PFSK-1 (cell line): ENCODE results near the gene LRBA.

ENCODE experiments used
- POLR2AphosphoS5 ChIP-seq: IDR thresholded peaks from 2 replicates; pipeline ENCODE4 v1.6.1; 2012; ENCODE audit warnings: low read depth, mild to moderate bottlenecking, control low read depth, low read length, moderate library complexity
- SIN3A ChIP-seq: IDR thresholded peaks from 2 replicates; pipeline ENCODE4 v1.6.1; 2012; ENCODE audit warnings: mild to moderate bottlenecking, low read length, moderate library complexity, borderline replicate concordance; ENCODE audit not compliant: insufficient read depth
- TAF1 ChIP-seq: IDR thresholded peaks from 2 replicates; pipeline ENCODE4 v1.6.1; 2012; ENCODE audit warnings: low read length, control low read depth, borderline replicate concordance; ENCODE audit not compliant: insufficient read depth
- TF ChIP-seq, protein P1 (sequence below), 2 experiments: IDR thresholded peaks; 2 replicates each; pipeline versions ENCODE4 v1.6.1 to v1.8.0; 2011 to 2012; ENCODE audit warnings: low read depth in 2 of 2, low read length in 2 of 2, control low read depth in 1 of 2, inconsistent platforms in 1 of 2, mild to moderate bottlenecking in 1 of 2, moderate library complexity in 1 of 2; ENCODE audit not compliant: insufficient read depth in 1 of 2

DNA sequence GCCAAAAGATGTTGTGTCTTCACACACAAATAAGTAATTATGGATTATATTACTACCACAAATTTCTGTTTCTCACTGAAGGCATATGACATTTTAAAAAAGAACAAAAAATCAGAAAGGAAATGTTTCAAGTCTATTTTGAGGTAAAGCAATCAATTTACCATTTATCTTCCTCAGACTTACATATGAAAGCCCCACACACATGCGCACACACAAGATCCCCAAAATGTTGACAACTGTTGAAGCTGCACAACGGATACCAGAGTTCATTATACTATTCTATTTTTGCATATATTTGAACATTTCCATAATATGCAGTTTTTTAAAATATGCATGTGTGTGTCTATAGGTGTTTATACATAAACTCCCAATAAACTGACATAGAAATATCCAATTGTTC is 2.7 kb downstream of the LRBA start:
- TF ChIP-seq SIN3A: no peak
- TF ChIP-seq POLR2AphosphoS5: no peak
- no peak for TF ChIP-seq TAF1
- TF ChIP-seq, protein P1, sequence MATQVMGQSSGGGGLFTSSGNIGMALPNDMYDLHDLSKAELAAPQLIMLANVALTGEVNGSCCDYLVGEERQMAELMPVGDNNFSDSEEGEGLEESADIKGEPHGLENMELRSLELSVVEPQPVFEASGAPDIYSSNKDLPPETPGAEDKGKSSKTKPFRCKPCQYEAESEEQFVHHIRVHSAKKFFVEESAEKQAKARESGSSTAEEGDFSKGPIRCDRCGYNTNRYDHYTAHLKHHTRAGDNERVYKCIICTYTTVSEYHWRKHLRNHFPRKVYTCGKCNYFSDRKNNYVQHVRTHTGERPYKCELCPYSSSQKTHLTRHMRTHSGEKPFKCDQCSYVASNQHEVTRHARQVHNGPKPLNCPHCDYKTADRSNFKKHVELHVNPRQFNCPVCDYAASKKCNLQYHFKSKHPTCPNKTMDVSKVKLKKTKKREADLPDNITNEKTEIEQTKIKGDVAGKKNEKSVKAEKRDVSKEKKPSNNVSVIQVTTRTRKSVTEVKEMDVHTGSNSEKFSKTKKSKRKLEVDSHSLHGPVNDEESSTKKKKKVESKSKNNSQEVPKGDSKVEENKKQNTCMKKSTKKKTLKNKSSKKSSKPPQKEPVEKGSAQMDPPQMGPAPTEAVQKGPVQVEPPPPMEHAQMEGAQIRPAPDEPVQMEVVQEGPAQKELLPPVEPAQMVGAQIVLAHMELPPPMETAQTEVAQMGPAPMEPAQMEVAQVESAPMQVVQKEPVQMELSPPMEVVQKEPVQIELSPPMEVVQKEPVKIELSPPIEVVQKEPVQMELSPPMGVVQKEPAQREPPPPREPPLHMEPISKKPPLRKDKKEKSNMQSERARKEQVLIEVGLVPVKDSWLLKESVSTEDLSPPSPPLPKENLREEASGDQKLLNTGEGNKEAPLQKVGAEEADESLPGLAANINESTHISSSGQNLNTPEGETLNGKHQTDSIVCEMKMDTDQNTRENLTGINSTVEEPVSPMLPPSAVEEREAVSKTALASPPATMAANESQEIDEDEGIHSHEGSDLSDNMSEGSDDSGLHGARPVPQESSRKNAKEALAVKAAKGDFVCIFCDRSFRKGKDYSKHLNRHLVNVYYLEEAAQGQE (IDR thresholded peaks at IDR 0.05; ENCODE audit: insufficient read depth in 1 of 2, low read depth in 2 of 2, low read length in 2 of 2): no peak
